ENCODE results near the gene CNPY1. TPM values are rescaled to one million over a fixed set of nuclear protein-coding genes. Genes with fewer than 3 reads are reported as not detected.

CNPY1 gene
- total and polyA plus RNA-seq, 2 of the 8 experiments (the other 6 are each of a cell fraction or from before 2014, with no cell fraction given), result not detected

GRCh38 chr7:155536451-155536850 lies 9.9 kb downstream of the CNPY1 start (continued):
- TF ChIP-seq JUND (IDR thresholded peaks at IDR 0.05; ENCODE audit: low read length) (no peak), PHF8 (conservative IDR thresholded peaks at IDR 0.05; ENCODE audit: low read depth, low read length) (no peak), SP4 (IDR thresholded peaks at IDR 0.05; ENCODE audit: low read length) (no peak), GTF2F1 (IDR thresholded peaks at IDR 0.05; ENCODE audit: borderline replicate concordance, low read depth, low read length) (no peak), ZNF274 (IDR thresholded peaks at IDR 0.05; ENCODE audit: borderline replicate concordance, extremely low read depth, low read length) (no peak), CREB1 (IDR thresholded peaks at IDR 0.05) (no peak), POU5F1 (IDR thresholded peaks at IDR 0.05; ENCODE audit: low read depth, low read length) (no peak), SIN3A (conservative IDR thresholded peaks at IDR 0.05 in 1 of 2, IDR thresholded peaks at IDR 0.05 in 1 of 2; ENCODE audit: low read depth in 1 of 2, low read length in 2 of 2) (no peak)

All from H1 (cell line).